ENCODE measurements around the gene MAP3K14.

GRCh38 chr17:45247429-45248131 is 69.2 kb downstream of the MAP3K14 start:
- no peak for TF ChIP-seq CTCF (IDR thresholded peaks at IDR 0.05; ENCODE audit: low read depth, low read length, poor library complexity, severe bottlenecking)
- no peak for TF ChIP-seq EZH2phosphoT487 (IDR thresholded peaks at IDR 0.05; ENCODE audit: borderline replicate concordance, low read length)

Data from DOHH2 (cell line).